ENCODE data around the gene TNFSF4. TPM values are rescaled to one million over a fixed set of nuclear protein-coding genes. Genes with fewer than 3 reads are reported as not detected.

The TNFSF4 gene
- total and polyA plus RNA-seq, 2 experiments from 2014 or later = 1.4 to 2.7 TPM

- peak; percentile 69 to 85 for DNase-seq (ENCODE audit: low read depth in 1 of 2, low spot score in 1 of 2)
- peaks cover 12% of the 10 kb centered on the region for H3K4me1 ChIP-seq (ENCODE audit: low read depth)
- H3K9me3 ChIP-seq (ENCODE audit: low read depth) = no peaks in the 10 kb centered on the region
- H3K27ac ChIP-seq = peak overlapping the region; percentile 70
- TF ChIP-seq CTCF (IDR thresholded peaks at IDR 0.05; ENCODE audit: low read depth, low read length) = no peak
- no peaks in the 10 kb centered on the region for H3K36me3 ChIP-seq
- no peaks in the 10 kb centered on the region for H3K27me3 ChIP-seq
- no peak overlapping the region for H3K4me3 ChIP-seq
Observed at GRCh38 chr1:173190101-173190936, 16.8 kb downstream of the TNFSF4 start.

GRCh38 chr1:173187671-173188237, 19.4 kb downstream of the TNFSF4 start:
- H3K36me3 ChIP-seq = no peaks in the 10 kb centered on the region
- no peak overlapping the region for H3K4me3 ChIP-seq
- H3K4me1 ChIP-seq (ENCODE audit: low read depth) = peaks cover 12% of the 10 kb centered on the region
- H3K27ac ChIP-seq = no peak overlapping the region
- no peak for TF ChIP-seq CTCF (IDR thresholded peaks at IDR 0.05; ENCODE audit: low read depth, low read length)
- no peaks in the 10 kb centered on the region for H3K9me3 ChIP-seq (ENCODE audit: low read depth)
- no peak for DNase-seq (ENCODE audit: low read depth in 1 of 2, low spot score in 1 of 2)
- H3K27me3 ChIP-seq = no peaks in the 10 kb centered on the region

GRCh38 chr1:173181791-173182190, 25.3 kb downstream of the TNFSF4 start:
- no peak for TF ChIP-seq CTCF (IDR thresholded peaks at IDR 0.05; ENCODE audit: low read depth, low read length)
- H3K27me3 ChIP-seq = no peaks in the 10 kb centered on the region
- DNase-seq (ENCODE audit: low read depth in 1 of 2, low spot score in 1 of 2) = no peak

GRCh38 chr1:173176246-173176645, 30.9 kb downstream of the TNFSF4 start:
- H3K27me3 ChIP-seq = no peaks in the 10 kb centered on the region
- DNase-seq (ENCODE audit: low read depth in 1 of 2, low spot score in 1 of 2) = no peak
- no peaks in the 10 kb centered on the region for H3K4me1 ChIP-seq (ENCODE audit: low read depth)
- TF ChIP-seq CTCF (IDR thresholded peaks at IDR 0.05; ENCODE audit: low read depth, low read length) = no peak
- H3K36me3 ChIP-seq = no peaks in the 10 kb centered on the region
- no peaks in the 10 kb centered on the region for H3K9me3 ChIP-seq (ENCODE audit: low read depth)
- no peak overlapping the region for H3K27ac ChIP-seq
- H3K4me3 ChIP-seq = no peak overlapping the region

More at GRCh38 chr1:173181791-173182190, 25.3 kb downstream of the TNFSF4 start:
- Histone ChIP-seq H3K36me3 (no peaks in the 10 kb centered on the region), H3K4me1 (ENCODE audit: low read depth) (no peaks in the 10 kb centered on the region), H3K4me3 (no peak overlapping the region), H3K9me3 (ENCODE audit: low read depth) (no peaks in the 10 kb centered on the region), H3K27ac (no peak overlapping the region)

- Histone ChIP-seq H3K27me3 (no peaks in the 10 kb centered on the region), H3K27ac (no peak overlapping the region), H3K4me3 (no peak overlapping the region), H3K4me1 (ENCODE audit: low read depth) (no peaks in the 10 kb centered on the region), H3K9me3 (ENCODE audit: low read depth) (no peaks in the 10 kb centered on the region), H3K36me3 (no peaks in the 10 kb centered on the region)
- no peak for TF ChIP-seq CTCF (IDR thresholded peaks at IDR 0.05; ENCODE audit: low read depth, low read length)
- peak in 1 of 2 donors; percentile 25 for DNase-seq (ENCODE audit: low read depth in 1 of 2, low spot score in 1 of 2)
Observed at GRCh38 chr1:173175514-173176145, 31.5 kb downstream of the TNFSF4 start.

Measured in cardiac muscle cell (in vitro differentiated cells and primary cell).